ACC112 (cell line): ENCODE measurements around the gene TRIM25.

ENCODE experiments used
- H2AFZ ChIP-seq: fragments of 200-600 bp; sonication (generic); one replicate; pipeline ENCODE4 v1.6.0; 2017; ENCODE audit warnings: antibody characterized with exemption, low read length; ENCODE audit not compliant: unreplicated experiment
- H3K27ac ChIP-seq: fragments of 200-600 bp; sonication (generic); 2 replicates; pipeline ENCODE4 v1.5.1; 2014; ENCODE audit warnings: low read depth, mild to moderate bottlenecking, antibody characterized with exemption, low read length, moderate library complexity
- H3K27me3 ChIP-seq: fragments of 200-600 bp; sonication (generic); 2 replicates; pipeline ENCODE4 v1.6.1; 2014; ENCODE audit warnings: mild to moderate bottlenecking, antibody characterized with exemption, low read length, moderate library complexity, mixed read lengths; ENCODE audit not compliant: insufficient read depth
- H3K36me3 ChIP-seq: fragments of 200-600 bp; sonication (generic); 2 replicates; pipeline ENCODE4 v1.6.1; 2016; ENCODE audit warnings: mild to moderate bottlenecking, antibody characterized with exemption, low read length, moderate library complexity, mixed read lengths; ENCODE audit not compliant: insufficient read depth
- H3K4me1 ChIP-seq: fragments of 200-600 bp; sonication (generic); one replicate; pipeline ENCODE4 v1.6.1; 2016; ENCODE audit warnings: low read length, mixed read lengths; ENCODE audit not compliant: insufficient read depth, unreplicated experiment, control insufficient read depth
- H3K4me3 ChIP-seq: fragments of 200-600 bp; sonication (generic); 2 replicates; pipeline ENCODE4 v1.5.1; 2014; ENCODE audit warnings: mild to moderate bottlenecking, low read depth, low read length
- H3K79me2 ChIP-seq: fragments of 200-600 bp; sonication (generic); one replicate; pipeline ENCODE4 v1.6.0; 2016; ENCODE audit warnings: low read length; ENCODE audit not compliant: control insufficient read depth, unreplicated experiment, insufficient read depth

The TRIM25 gene

GRCh38 chr17:56913867-56914580 lies at the start of gene TRIM25:
Gene TRIM25, minus strand, starts transcription at chr17:56914049. Its CDS starts 61 bp downstream, at chr17:56913988.
- H2AFZ ChIP-seq, result peak within 1 kb of the TSS; percentile 55

GRCh38 chr17:56960596-56961538 lies 47.0 kb upstream of the TRIM25 start, which contains the start of gene COIL:
Gene COIL, minus strand, starts transcription at chr17:56961050. Its CDS starts 31 bp downstream, at chr17:56961019.
- Histone ChIP-seq H3K4me3 (peak within 1 kb of the TSS; percentile 100), H3K4me1 (peaks cover 11% of the 10 kb centered on the region), H3K79me2 (peaks cover 41% of the 10 kb centered on the region), H2AFZ (peak within 1 kb of the TSS; percentile 100), H3K27ac (peak within 1 kb of the TSS; percentile 86), H3K36me3 (peaks cover 5% of the 10 kb centered on the region; the same call in 1 of the 2 replicates), H3K27me3 (no peaks in the 10 kb centered on the region)

More at GRCh38 chr17:56913867-56914580, at the start of gene TRIM25:
- Histone ChIP-seq H3K4me3 (peak within 1 kb of the TSS; percentile 97), H3K27me3 (no peaks in the 10 kb centered on the region), H3K27ac (peak within 1 kb of the TSS; percentile 78), H3K79me2 (peaks cover 58% of the 10 kb centered on the region), H3K4me1 (peaks cover 27% of the 10 kb centered on the region), H3K36me3 (peaks cover 16% of the 10 kb centered on the region; the same call in 1 of the 2 replicates)

GRCh38 chr17:56956992-56957391 lies 43.1 kb upstream of the TRIM25 start:
- peaks cover 61% of the 10 kb centered on the region for H3K79me2 ChIP-seq
- H2AFZ ChIP-seq, result no peak overlapping the region
- H3K4me3 ChIP-seq, result no peak overlapping the region
- H3K27ac ChIP-seq, result no peak overlapping the region
- H3K4me1 ChIP-seq, result peaks cover 11% of the 10 kb centered on the region
- H3K27me3 ChIP-seq, result no peaks in the 10 kb centered on the region
- peaks cover 5% of the 10 kb centered on the region; the same call in 1 of the 2 replicates for H3K36me3 ChIP-seq

- Histone ChIP-seq H3K27ac (no peak overlapping the region), H3K4me3 (no peak overlapping the region), H3K79me2 (peaks cover 21% of the 10 kb centered on the region), H2AFZ (no peak overlapping the region), H3K36me3 (peaks cover 14% of the 10 kb centered on the region), H3K27me3 (no peaks in the 10 kb centered on the region), H3K4me1 (no peaks in the 10 kb centered on the region)
These were observed 35.7 kb upstream of the TRIM25 start for GRCh38 chr17:56949595-56949994.

- peaks cover 14% of the 10 kb centered on the region for H3K36me3 ChIP-seq
- no peaks in the 10 kb centered on the region for H3K4me1 ChIP-seq
- no peak overlapping the region for H3K4me3 ChIP-seq
- H2AFZ ChIP-seq, result no peak overlapping the region
- H3K27me3 ChIP-seq, result no peaks in the 10 kb centered on the region
- H3K27ac ChIP-seq, result no peak overlapping the region
- H3K79me2 ChIP-seq, result peaks cover 18% of the 10 kb centered on the region
These were observed 34.6 kb upstream of the TRIM25 start for GRCh38 chr17:56948491-56948890.

- peaks cover 17% of the 10 kb centered on the region for H3K79me2 ChIP-seq
- no peaks in the 10 kb centered on the region for H3K4me1 ChIP-seq
- no peak overlapping the region for H3K27ac ChIP-seq
- H3K36me3 ChIP-seq, result peaks cover 14% of the 10 kb centered on the region
- no peaks in the 10 kb centered on the region for H3K27me3 ChIP-seq
- H3K4me3 ChIP-seq, result no peak overlapping the region
- no peak overlapping the region for H2AFZ ChIP-seq
These were observed 33.9 kb upstream of the TRIM25 start for GRCh38 chr17:56947741-56948140.

GRCh38 chr17:56945938-56946505 lies 32.2 kb upstream of the TRIM25 start:
- Histone ChIP-seq H2AFZ (no peak overlapping the region), H3K36me3 (peaks cover 10% of the 10 kb centered on the region; the same call in 1 of the 2 replicates)

GRCh38 chr17:56943505-56944125 lies 29.8 kb upstream of the TRIM25 start:
- Histone ChIP-seq H3K27ac (no peak overlapping the region), H3K79me2 (no peaks in the 10 kb centered on the region), H3K4me3 (no peak overlapping the region), H3K27me3 (no peaks in the 10 kb centered on the region), H3K36me3 (no peaks in the 10 kb centered on the region), H2AFZ (no peak overlapping the region), H3K4me1 (peaks cover under 1% of the 10 kb centered on the region)

More at GRCh38 chr17:56945938-56946505, 32.2 kb upstream of the TRIM25 start:
- Histone ChIP-seq H3K27ac (no peak overlapping the region), H3K79me2 (peaks cover 3% of the 10 kb centered on the region), H3K27me3 (no peaks in the 10 kb centered on the region), H3K4me1 (no peaks in the 10 kb centered on the region), H3K4me3 (no peak overlapping the region)

- peaks cover 14% of the 10 kb centered on the region for H3K4me1 ChIP-seq
- peaks cover 15% of the 10 kb centered on the region; the same call in 1 of the 2 replicates for H3K36me3 ChIP-seq
These were observed 26.1 kb upstream of the TRIM25 start for GRCh38 chr17:56939869-56940484.

More at GRCh38 chr17:56939869-56940484, 26.1 kb upstream of the TRIM25 start:
- H3K27ac ChIP-seq, result no peak overlapping the region
- no peak overlapping the region for H3K4me3 ChIP-seq
- no peaks in the 10 kb centered on the region for H3K27me3 ChIP-seq
- no peak overlapping the region for H2AFZ ChIP-seq
- no peaks in the 10 kb centered on the region for H3K79me2 ChIP-seq
